DND-41 (cell line): ENCODE results near the gene SURF2.

ENCODE experiments used
- ATAC-seq: fragments of 200-7000 bp; cut with Tn5 transposase; 3 replicates; pipeline ENCODE4 v1.9.1; 2021; ENCODE audit warnings: low read depth; ENCODE audit not compliant: insufficient read depth
- DNase-seq: peaks from one replicate; pipeline ENCODE4 v3.0.0-alpha.2; 2020
- H2AFZ ChIP-seq: 2 replicates; pipeline ENCODE4 v1.6.0; 2012; ENCODE audit warnings: low read depth, low read length
- H3K27ac ChIP-seq: 2 replicates; pipeline ENCODE4 v1.5.1; 2012; ENCODE audit warnings: low read length, inconsistent platforms
- H3K27me3 ChIP-seq: fragments of 200-600 bp; sonication (generic); 2 replicates; pipeline ENCODE4 v1.6.0; 2012; ENCODE audit warnings: low read length, mild to moderate bottlenecking, inconsistent platforms; ENCODE audit not compliant: insufficient read depth, poor library complexity
- H3K36me3 ChIP-seq: 2 replicates; pipeline ENCODE4 v1.5.1; 2012; ENCODE audit warnings: low read length, inconsistent platforms; ENCODE audit not compliant: insufficient read depth
- H3K4me1 ChIP-seq: 2 replicates; pipeline ENCODE4 v1.5.1; 2012; ENCODE audit warnings: mild to moderate bottlenecking, low read length; ENCODE audit not compliant: insufficient read depth
- H3K4me2 ChIP-seq: 2 replicates; pipeline ENCODE4 v1.6.0; 2012; ENCODE audit warnings: mild to moderate bottlenecking, moderate library complexity, low read length, inconsistent platforms; ENCODE audit not compliant: insufficient read depth
- H3K4me3 ChIP-seq, 2 experiments: fragments of 200-600 bp in 1 of 2; shearing (Covaris generic) in 1 of 2; 2 replicates each; pipeline ENCODE4 v1.5.1; 2012 to 2016; ENCODE audit warnings: inconsistent platforms in 2 of 2, low read length in 2 of 2, mild to moderate bottlenecking in 2 of 2, low read depth in 1 of 2, moderate library complexity in 1 of 2
- H3K79me2 ChIP-seq: 2 replicates; pipeline ENCODE4 v1.6.0; 2012; ENCODE audit warnings: low read length, inconsistent platforms; ENCODE audit not compliant: insufficient read depth
- H3K9ac ChIP-seq: 2 replicates; pipeline ENCODE4 v1.6.0; 2012; ENCODE audit warnings: low read depth, mild to moderate bottlenecking, inconsistent platforms, low read length, moderate library complexity
- H3K9me3 ChIP-seq: 2 replicates; pipeline ENCODE4 v1.5.1; 2012; ENCODE audit warnings: low read length, moderate library complexity, mild to moderate bottlenecking, inconsistent platforms; ENCODE audit not compliant: insufficient read depth, severe bottlenecking
- H4K20me1 ChIP-seq: 2 replicates; pipeline ENCODE4 v1.6.0; 2012; ENCODE audit warnings: low read length; ENCODE audit not compliant: insufficient read depth
- CTCF ChIP-seq: IDR thresholded peaks from 2 replicates; pipeline ENCODE4 v1.5.1; 2012; ENCODE audit warnings: borderline replicate concordance, low read length, moderate library complexity, mild to moderate bottlenecking; ENCODE audit not compliant: poor library complexity, severe bottlenecking; ENCODE audit errors: extremely low read depth
- EZH2 ChIP-seq: IDR thresholded peaks from 3 replicates; pipeline ENCODE4 v1.6.1; 2012; ENCODE audit warnings: borderline replicate concordance, low read depth, mild to moderate bottlenecking, moderate library complexity, low read length, inconsistent platforms; ENCODE audit not compliant: severe bottlenecking

Gene SURF2

GRCh38 chr9:133356391-133357091, at the start of gene SURF2, which contains the start of gene SURF1:
SURF2 (plus strand) TSS chr9:133356550; CDS start chr9:133356593, 43 bp downstream.
SURF1 (minus strand) TSS chr9:133356487; CDS start chr9:133356453, 34 bp downstream.
- Histone ChIP-seq H3K79me2 (peaks cover 35% of the 10 kb centered on the region), H3K27me3 (no peaks in the 10 kb centered on the region), H4K20me1 (peaks cover 28% of the 10 kb centered on the region; the same call in 1 of the 2 replicates), H3K9ac (peak within 1 kb of the TSS; percentile 63), H3K4me3 (peak within 1 kb of the TSS; percentile 84 to 91), H3K27ac (peak within 1 kb of the TSS; percentile 68), H3K9me3 (no peaks in the 10 kb centered on the region), H3K4me1 (peaks cover 40% of the 10 kb centered on the region), H2AFZ (peak within 1 kb of the TSS; percentile 80), H3K4me2 (peak within 1 kb of the TSS; percentile 87), H3K36me3 (peaks cover 52% of the 10 kb centered on the region)
- DNase-seq (peak; percentile 89), ATAC-seq (peak; percentile 86)
- TF ChIP-seq CTCF (no peak), EZH2 (no peak)

- no peak for ATAC-seq
- no peaks in the 10 kb centered on the region for H3K27me3 ChIP-seq
Observed at GRCh38 chr9:133307301-133307700, 49.0 kb upstream of the SURF2 start.

GRCh38 chr9:133309608-133310007, 46.7 kb upstream of the SURF2 start:
- Histone ChIP-seq H3K27me3 (no peaks in the 10 kb centered on the region), H3K79me2 (no peaks in the 10 kb centered on the region), H3K27ac (no peak overlapping the region), H3K9ac (no peak overlapping the region), H3K4me3 (no peak overlapping the region), H4K20me1 (no peaks in the 10 kb centered on the region), H3K4me1 (no peaks in the 10 kb centered on the region), H3K9me3 (no peaks in the 10 kb centered on the region), H2AFZ (no peak overlapping the region), H3K4me2 (no peak overlapping the region), H3K36me3 (no peaks in the 10 kb centered on the region)
- TF ChIP-seq CTCF (no peak), EZH2 (no peak)
- DNase-seq (no peak), ATAC-seq (no peak)

More at GRCh38 chr9:133307301-133307700, 49.0 kb upstream of the SURF2 start:
- DNase-seq, result no peak
- H3K27ac ChIP-seq, result no peak overlapping the region
- H3K4me1 ChIP-seq, result no peaks in the 10 kb centered on the region
- no peak overlapping the region for H2AFZ ChIP-seq
- H3K79me2 ChIP-seq, result no peaks in the 10 kb centered on the region
- H4K20me1 ChIP-seq, result no peaks in the 10 kb centered on the region
- TF ChIP-seq EZH2 (no peak), CTCF (no peak)
- no peak overlapping the region for H3K9ac ChIP-seq
- H3K9me3 ChIP-seq, result no peaks in the 10 kb centered on the region
- H3K36me3 ChIP-seq, result no peaks in the 10 kb centered on the region
- H3K4me2 ChIP-seq, result no peak overlapping the region
- H3K4me3 ChIP-seq, result no peak overlapping the region
